ENCODE results near the gene AFF3.

DNA sequence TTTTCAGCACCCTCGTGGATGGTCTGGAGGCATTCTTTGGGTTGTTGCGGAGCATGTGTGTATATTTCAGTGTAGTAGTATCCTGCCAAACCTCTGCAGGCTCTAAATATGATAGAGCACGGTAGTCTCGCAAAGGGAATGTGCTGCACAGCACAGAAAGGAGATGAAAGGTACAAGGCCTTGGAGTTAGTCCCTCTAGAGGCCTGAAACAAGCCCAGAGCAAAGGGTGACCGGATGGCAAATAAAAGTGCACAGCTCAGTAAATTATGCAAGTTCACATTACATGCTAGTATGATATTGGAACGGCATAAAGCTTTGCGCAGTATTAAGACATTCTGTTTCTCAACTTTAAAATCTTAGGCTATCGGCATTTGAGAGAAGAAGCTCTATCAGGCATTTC is 358.1 kb downstream of the AFF3 start:
- no peak for TF ChIP-seq RBBP5 (IDR thresholded peaks at IDR 0.05; ENCODE audit: borderline replicate concordance, low read depth, low read length)
- TF ChIP-seq CTCF (IDR thresholded peaks at IDR 0.05; ENCODE audit: control extremely low read depth in 1 of 3, insufficient read depth in 1 of 3, low read depth in 1 of 3, low read length in 3 of 3), result no peak
- TF ChIP-seq POLR2AphosphoS5 (IDR thresholded peaks at IDR 0.05; ENCODE audit: low read depth, low read length), result no peak
- TF ChIP-seq RAD21 (IDR thresholded peaks at IDR 0.05 in 1 of 2, conservative IDR thresholded peaks at IDR 0.05 in 1 of 2; ENCODE audit: low read depth in 2 of 2, low read length in 2 of 2), result no peak
- TF ChIP-seq CEBPB (IDR thresholded peaks at IDR 0.05; ENCODE audit: low read depth, low read length), result no peak
- no peak for TF ChIP-seq POLR2A (IDR thresholded peaks at IDR 0.05; ENCODE audit: control extremely low read depth in 1 of 2, low read depth in 2 of 2, low read length in 2 of 2)
- no peak for TF ChIP-seq EP300 (IDR thresholded peaks at IDR 0.05; ENCODE audit: borderline replicate concordance in 1 of 2, low read depth in 2 of 2, low read length in 2 of 2)
- TF ChIP-seq CREB1 (IDR thresholded peaks at IDR 0.05), result no peak
- no peak for TF ChIP-seq JUN (IDR thresholded peaks at IDR 0.05; ENCODE audit: low read depth, low read length)
- TF ChIP-seq CBX8 (IDR thresholded peaks at IDR 0.05; ENCODE audit: borderline replicate concordance, low read depth, low read length), result no peak
- no peak for TF ChIP-seq SIN3A (conservative IDR thresholded peaks at IDR 0.05 in 1 of 2, IDR thresholded peaks at IDR 0.05 in 1 of 2; ENCODE audit: low read depth in 1 of 2, low read length in 2 of 2)
- no peak for TF ChIP-seq SP1 (IDR thresholded peaks at IDR 0.05; ENCODE audit: low read depth, low read length)
- TF ChIP-seq RFX5 (IDR thresholded peaks at IDR 0.05; ENCODE audit: borderline replicate concordance, low read depth, low read length), result no peak
- no peak for TF ChIP-seq TAF1 (IDR thresholded peaks at IDR 0.05; ENCODE audit: low read depth, low read length)
